Activated CD8-positive, alpha-beta memory T cell treated with anti-CD3 and anti-CD28 coated beads for 1 hour (primary cell): ENCODE results near the gene KATNB1.
"Not testable (repeated sequence)": the region's sequence is repeated elsewhere in the genome, so short reads cannot be mapped to it uniquely, and the experiment has no call there.

ENCODE experiments used
- DNase-seq, 2 donors: peaks; one replicate each; pipeline ENCODE4 v3.0.0-alpha.2; 2020; ENCODE audit warnings: low read depth in 1 of 2; ENCODE audit errors: extremely low read depth in 1 of 2

Gene KATNB1

DNA sequence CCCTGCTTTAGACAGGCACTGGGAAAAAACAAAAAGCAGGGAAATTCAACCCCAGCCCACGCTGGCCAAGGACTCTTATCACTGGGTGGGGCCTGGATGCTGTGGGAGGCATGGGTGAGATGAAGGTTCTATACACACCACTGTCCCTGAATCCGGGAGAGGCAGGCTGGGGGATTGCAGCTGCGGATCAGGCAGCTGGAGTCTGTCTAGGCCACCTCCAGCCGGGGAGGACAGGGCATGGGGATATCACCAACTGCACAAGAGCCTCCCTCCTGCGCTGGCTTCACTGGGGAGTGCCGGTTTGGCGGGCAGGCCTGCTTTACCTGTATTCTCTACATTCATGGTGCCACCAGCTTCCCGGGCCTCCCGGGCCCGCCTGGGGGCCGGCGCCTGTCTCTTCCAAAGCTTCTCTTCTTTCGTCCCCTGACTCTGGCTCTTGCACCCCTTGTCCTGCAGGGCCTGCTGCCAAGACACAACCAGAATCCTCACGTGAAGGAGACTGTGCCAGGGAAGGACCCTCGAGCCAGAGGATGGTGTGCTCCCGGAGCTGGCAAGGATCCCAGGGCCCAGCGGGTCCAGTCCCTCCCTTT is 52.8 kb downstream of the KATNB1 start:
- DNase-seq: no peak

DNA sequence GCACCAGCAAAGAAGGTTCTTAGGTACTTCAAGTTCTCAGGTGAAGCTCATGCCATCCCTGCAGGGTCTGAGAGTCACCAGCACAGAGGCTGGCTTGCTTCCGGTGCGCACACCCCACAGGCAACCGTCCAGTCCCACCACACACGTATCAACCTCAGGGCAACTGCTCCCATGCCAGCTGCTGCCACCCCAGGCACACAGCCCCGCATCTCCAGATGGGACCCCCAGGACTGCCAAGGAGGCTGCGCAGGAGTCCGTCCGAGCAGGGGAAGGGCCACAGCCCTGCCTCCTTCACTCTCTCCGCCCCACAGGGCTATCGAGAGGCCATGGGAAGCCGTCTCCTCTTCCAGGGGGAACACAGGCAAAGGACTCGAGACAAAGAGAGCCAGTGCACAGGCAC is 53.4 kb downstream of the KATNB1 start:
- DNase-seq: no peak

DNA sequence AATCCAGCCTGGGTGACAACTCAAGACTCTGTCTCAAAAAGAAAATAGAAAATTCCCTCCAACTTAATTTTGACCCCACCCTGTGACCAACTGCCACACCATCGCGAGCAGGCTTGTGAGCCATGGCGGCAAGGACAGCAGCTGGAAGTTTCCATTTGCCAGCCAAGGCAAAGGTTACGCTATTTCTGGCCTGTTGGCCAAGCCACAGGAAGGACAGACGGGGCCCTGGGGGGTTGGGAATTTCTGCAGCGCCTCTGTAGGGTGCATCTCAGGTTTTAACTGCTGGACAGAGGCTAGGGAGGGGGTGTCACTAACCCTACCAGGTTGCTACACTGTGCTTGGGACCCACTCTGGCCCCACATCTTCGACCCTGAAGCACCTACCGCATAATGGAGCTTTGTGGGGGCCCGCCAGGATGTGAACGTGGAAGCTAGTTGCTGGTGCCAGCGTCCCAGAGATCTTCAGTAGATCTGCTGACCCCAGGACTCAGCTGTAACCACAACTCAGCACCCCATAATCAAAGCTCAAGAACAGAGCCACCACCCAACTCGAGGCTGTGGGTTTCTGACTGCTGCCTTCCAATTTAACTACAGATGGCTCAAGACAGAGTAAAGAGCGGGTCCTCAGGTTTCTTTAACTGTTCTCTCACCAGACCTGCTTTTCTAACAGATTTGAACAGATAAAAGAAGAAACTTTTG is 55.8 kb downstream of the KATNB1 start:
- DNase-seq: no peak

DNA sequence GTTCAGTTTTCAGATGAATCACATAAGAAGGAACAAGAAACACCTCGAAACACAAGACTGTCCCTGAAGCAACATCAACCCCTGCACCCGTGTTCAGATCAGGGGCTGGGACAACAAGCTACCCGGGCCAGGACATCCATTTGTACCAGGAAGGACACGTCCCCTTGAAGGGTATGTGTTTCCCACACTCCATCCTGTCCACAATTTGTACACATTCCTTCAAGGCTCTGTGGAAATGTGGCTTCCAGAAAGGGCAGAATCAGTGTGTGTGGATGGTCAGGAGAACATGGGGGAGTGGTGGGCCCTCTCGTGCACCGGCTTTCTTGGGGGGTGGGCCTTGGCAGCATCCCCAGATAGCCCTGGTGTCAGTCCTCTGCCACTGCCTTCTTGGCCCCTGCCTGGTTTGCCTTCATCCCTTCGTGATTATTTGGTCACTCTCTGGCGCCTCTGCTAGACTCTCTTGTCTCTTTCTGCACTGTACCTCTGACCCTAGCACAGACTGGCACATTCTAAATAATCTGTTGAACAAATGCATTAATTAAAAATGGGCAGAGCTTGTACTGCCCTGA is 56.4 kb downstream of the KATNB1 start:
- no peak for DNase-seq

DNA sequence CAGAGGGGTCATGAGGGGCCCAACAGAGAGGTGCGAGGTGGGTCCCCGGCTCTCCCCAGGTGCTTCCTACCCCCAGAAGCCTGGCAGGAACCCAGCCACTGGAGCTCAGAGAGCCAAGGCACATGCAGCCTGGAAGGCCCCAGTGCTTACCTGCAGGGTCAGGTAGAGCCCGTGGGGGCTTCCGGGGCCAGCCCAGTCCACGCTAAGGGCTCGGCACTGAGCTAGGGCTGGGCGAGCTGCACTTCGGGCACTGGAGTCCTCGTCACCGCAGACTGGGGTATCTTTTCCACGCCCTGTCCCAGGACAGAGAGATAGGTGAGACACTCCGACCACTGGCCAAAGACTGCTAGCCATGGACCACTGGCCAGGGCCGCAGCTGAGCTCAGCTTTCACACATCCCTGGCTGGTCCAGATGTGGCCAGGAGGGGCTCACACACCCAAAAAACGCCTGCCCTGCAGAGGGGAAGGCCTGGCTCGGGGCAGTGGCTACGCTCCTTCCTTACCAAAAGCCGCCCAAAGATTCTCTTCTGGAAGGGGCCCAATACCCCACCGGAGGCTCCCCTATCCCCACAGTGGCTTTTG is 59.4 kb downstream of the KATNB1 start:
- no peak for DNase-seq

DNA sequence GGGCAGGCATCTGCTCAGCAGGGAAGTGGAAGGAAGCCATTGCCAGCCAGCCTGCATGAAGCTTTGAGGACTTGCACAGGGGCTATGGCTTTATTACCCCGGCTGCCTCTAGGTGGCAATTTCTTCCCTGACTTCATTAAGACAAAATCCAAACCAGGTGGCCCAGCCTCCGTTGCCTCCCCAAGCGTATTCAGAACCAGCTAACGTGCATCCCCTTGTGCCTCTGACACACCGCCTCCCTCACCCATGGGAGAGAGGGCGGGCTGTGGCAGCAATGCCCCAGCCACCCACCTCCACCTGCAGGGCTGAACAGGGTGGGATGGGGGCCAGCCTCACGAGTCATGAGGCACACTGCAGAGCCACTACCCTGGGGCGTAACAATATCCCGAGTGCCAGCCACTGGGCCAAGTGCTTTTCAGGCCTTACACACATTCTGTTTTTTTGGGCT is 59.9 kb downstream of the KATNB1 start:
- DNase-seq: no peak

DNA sequence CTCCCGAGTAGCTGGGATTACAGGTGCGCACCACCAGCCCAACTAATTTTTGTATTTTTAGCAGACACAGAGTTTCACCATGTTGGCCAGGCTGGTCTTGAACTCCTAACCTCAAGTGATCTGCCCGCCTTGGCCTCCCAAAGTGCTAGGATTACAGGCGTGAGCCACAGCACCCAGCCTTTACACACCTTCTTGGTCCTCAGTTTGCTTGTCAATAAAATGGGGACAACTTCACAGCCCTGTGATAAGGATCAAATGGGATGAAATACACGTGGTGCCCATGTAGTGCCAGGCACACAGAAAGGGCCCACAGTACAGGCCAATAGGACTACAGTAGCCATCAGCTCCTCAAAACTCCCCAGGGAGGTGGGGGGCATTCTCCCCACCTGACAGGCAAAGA is 60.4 kb downstream of the KATNB1 start:
- DNase-seq: not testable (repeated sequence)

DNA sequence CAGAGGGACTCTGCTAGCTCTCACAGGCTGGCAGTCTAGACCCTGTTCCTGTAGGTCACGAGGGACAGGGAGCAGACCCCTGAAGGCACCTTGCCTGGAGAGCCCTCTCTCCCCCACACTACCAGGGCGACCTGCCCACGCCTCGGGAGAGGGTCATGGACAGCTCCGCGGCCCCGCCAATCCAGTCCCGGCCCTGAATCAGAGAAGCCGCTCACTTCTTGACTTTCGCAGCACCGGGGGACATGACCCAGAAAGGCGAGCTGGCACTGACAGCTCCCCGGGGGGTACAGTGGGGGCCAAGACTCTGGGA is 61.6 kb downstream of the KATNB1 start:
- DNase-seq: no peak

DNA sequence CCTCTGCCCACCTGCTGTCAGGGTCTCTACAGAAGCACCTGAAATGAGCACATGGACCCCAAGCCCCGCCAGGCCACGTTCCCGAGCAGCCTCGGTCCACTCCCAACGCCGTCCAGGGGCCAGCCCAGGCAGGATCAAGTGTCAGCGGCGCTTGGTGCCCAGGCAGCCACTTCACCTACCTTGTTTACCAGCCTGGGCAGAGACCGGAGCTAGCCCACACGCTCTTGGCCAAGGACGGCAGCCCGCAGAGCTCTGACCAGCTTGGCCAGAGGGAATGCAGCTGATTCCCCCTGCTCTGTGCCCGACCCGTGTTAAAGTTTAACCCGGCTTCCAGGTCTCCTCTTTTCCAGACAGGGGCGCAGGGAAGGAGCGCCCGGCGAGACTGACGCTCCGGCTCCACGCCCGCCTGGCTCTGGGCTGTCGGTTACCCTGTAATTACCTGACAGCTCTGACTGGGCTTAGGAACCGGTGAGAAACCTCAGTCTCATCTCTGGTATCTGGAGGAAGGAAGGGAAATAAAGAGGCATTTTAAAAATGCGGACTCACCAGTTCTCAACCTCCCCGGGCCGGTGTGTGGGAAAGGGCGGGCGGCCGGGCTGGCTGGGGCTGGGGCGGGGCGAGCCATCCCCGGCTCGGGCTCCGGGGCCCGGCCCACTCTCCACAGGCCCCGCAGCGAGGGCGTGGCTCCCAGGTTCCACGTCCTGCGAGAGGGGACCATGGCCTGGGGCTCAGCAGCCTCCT is 62.1 kb downstream of the KATNB1 start:
- no peak for DNase-seq

DNA sequence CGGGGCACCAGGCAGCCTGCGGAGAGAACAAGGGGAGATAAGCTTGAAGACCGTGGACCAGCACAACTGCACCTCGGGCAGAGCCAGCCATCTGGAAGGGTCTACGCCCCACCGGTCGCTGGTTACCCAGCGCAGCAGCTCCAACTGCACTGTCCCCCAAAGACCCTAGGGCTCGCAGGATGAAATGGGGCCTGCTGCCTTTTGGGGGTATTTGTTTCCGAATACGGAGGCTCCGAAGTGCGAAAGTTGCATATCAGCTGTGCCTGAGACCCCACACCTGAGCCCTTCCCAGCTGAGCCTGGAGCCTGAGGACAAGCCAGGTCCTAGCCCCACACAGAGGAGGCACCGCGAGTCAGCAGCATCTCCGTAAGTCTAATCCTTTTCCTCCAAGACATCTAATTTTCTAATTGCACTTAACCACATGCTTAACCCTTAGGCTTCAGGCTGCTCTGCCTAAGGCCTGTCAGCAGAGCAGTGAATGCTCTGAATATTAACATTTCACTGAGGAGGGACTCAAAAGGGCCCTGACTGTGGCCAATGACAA is 62.8 kb downstream of the KATNB1 start:
- no peak for DNase-seq

DNA sequence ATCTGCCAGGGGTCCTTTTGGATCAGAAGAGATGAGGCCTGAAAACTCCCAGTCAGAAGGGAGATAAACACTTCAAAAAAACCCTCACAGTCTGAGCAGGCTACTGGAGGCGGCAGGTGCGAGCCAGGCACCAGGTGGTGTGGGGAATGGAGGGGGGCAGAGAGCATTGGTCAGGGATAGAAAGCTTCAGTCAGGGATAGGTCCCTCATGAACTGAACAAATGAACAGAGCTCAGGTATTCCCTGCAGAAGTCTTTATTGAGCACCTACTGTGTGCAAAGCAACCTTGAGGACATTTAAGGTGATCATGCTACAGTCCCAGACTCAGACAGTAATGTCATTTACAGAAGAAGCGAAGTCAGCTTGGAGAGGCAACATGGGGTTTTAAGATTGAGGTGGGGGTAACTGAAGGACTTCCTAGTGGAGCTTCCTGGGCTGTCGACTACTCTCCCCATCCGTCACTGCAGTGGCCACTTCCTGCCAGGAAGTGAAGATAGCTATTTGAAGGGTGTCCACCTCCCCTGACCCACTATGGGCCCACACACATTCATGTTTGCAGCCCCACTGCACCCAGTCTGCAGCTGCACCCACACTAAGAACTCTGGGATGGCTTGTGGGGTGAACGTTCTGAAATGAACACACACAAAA is 63.5 kb downstream of the KATNB1 start:
- DNase-seq: no peak

DNA sequence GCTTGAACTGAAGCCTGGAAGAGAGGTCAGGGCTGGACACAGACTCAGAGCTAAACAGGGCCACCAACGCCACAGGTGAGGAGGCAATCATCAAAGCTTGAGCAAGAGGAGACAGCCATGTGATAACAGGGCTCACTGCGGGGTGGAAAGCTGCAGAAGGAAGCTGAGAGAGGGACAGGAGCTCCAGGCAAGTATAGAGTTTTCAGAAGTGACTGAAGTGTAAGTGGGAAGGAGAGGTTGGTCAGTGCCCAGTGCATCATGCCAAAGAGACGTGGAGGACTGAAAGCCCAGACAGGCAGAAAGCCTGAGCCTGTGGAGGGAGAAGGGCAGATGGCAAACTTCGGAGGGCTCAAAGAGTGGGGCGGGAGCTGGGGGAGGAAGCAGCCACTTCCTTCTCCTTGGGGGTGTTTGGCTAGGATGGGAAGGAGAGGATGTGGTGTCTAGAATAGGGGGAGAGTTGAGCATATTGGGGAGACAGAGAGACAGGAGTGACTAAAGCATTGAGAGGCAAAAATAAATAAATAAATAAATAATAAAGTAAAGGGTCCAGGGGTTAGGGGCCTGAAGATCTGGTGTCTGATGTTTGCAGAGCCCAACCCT is 64.1 kb downstream of the KATNB1 start:
- DNase-seq: no peak

DNA sequence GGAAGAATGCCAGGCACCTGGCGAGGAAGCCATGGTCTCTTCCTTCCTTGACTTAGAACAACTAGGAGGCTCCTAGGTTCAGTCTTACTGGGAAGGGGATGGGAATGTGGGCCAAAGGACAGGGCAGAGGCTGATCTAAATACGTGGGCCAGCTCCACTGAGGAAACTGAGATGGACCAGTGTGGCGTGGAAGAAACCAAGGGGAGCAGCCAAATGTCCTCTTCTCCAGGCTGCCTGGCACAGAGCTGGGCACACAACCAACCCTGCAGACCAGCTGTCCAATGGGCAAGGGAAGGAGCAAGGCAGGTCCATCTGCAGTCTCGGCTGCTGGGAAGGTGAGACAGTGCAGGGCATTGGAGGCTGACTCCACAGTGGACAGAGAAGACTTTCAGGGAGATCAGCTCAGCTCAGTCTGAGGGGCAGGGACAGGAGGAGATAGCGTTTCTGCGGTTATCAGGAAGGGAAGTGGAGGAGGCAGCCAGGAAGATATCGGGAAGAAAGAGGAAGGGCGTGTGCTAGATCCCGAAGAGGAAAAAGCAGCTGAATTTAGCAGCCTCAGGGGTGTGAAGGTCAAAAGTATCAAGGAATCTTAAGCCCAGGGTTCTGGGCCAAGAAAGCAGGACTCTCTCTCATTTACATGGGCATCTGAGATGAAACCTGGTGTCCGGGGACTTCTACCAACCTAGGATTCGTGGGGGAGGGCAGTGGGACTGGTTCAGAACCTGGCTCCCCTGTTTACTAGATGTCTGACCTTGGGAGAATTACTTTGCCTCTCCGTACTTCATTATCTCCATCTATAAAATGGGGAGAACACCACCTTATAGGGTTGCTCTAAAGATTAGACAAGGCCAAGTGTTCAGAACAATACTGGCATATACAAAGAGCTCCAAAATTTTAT is 64.9 kb downstream of the KATNB1 start:
- DNase-seq: no peak

DNA sequence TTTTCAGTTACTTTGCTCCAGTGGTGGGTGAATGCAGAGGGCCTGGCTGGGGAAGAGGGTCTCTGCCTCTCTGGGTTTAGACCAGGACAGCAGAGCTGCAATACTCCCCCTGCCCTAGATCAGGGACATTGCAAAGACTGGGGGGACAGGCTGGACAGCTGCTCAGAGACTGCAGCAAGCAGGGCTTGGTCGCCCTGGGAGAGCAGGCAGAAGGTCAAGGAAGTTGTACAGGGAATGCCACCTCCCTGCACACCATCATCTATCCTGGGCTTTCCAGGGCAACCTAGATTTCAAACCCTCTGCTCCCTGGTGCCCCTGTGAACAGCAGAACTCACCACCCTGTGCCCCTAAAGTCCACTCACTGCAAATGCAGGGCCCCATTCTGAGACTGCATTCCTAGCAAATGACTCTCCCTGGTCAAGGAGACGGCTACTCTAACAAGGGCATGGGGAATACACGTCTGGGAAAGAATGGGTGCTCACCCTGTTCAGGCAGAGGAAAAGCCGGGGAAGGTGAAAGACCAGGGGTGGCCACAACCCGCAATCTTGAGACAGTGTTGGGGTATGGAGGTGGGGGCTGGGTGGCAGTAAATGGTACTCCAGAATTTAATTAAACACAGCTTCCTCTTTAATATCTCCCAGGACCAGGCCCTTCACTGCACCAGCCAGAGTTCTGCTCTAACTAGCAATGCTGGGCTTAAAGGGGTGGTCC is 65.7 kb downstream of the KATNB1 start:
- DNase-seq: no peak

DNA sequence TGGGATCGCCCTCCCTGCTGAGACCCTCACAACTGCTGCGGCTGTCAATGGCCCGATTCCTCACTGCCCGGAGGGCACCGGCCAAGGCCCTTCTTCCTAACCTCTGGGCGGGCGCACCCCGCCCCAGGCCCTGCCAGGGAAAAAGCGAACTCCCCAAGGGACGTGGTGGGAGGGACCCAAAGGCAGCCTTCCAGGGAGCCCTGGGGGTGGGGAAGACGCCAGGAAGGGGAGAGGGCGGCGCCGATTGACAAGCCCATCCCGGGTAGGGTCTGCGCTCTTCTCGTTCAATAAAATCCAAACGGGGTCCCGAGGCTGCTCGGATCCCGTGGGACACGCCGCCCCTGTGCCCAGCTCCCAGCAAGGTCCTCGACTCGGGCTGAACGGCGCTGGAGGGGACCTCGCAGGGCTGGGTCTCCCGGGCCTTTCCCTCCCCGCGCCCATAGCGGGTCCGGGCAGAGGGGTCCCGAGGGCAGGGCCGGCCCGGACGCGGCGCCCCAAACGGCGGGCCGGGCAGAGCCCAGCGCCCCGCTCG is 66.3 kb downstream of the KATNB1 start:
- no peak for DNase-seq

DNA sequence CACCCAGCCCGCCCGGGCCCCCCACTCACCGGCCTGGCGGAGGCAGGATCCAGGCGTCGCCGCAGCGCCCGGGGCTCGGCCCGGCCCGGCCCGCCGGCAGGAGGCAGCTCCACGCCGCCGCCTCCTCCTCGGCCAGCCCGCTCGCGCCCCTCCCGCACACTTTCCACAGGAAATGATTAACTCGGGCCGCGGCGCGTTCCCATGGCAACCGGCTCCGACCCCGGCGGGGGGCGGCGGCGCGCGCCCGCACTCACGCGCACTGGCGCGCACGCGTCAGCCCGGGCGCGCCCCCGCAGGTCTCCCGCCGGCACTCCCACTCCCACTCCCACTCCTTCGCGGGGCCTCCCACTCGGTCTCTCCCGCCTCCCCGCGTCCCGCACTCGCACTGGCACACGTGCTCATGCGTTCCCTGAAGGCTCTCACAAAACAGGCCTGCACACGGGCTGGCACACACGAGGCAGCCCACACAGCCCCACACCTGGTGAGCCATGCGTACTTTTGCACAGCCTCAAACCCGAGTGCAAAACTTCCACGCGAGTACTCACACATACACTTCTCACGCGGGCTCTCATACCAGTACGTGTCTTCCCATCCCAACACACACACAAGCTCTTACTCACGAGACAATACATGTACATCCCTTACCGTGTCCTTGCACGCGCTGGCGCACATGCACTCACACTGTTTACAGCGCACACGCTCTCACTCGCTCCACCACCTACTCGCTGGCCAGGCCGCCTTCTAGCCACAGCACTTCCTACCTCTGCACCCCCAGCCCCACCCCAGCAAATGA is 67.0 kb downstream of the KATNB1 start, which contains the start of gene KIFC3:
TSS of gene KIFC3 (minus strand) at position 151 of the 793 bp plus-strand sequence. CDS start 4,248 bp downstream, outside the sequence.
- peak; percentile 39 to 64 for DNase-seq

DNA sequence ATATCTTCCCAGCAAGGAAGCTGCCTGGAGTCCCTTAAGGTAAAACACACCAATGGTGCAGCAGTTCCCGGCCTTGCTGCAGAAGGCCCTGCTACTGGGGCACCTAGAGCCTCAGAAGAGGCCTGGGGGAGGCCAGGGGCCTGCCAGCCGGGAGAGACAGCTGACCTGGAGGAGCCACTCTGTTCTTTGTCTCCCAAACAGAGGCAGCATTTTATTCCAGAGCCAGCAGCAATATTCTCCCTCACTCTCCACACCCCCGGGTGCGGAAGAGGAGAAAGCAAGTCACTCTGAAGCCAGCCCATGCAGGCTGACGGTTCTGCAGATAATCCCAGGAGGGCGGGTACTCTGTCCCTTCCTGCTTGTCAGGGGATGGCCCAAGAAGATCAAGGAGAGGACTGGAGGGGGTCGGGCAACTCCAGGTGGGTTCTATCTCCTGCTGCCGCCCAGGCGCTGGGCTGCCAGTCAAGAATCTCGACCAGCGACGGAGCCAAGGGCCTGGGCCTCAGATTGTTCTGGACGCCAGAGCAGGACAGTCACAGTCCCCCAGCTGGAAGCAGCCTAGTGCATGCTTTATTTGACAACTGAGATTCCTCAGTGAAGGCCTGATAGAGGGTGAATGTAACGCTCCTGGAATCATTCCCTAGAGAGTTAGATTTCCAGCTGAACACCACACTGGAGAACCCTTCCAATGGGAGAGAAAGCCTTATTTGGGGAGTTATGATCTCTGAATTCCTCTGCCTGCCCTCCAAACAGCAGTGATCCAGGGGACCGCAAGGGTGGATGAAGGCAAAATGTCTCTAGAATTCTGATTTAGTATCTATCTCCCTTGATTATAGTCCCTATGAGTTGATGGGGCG is 67.8 kb downstream of the KATNB1 start:
- DNase-seq: no peak
